ENCODE data around the gene NRAP. TPM values are rescaled to one million over a fixed set of nuclear protein-coding genes. Genes with fewer than 3 reads are reported as not detected.

Gene NRAP
- polyA plus RNA-seq, 1 donor (not counting 4 experiments of a cell fraction or from before 2014, with no cell fraction given): not detected

DNA sequence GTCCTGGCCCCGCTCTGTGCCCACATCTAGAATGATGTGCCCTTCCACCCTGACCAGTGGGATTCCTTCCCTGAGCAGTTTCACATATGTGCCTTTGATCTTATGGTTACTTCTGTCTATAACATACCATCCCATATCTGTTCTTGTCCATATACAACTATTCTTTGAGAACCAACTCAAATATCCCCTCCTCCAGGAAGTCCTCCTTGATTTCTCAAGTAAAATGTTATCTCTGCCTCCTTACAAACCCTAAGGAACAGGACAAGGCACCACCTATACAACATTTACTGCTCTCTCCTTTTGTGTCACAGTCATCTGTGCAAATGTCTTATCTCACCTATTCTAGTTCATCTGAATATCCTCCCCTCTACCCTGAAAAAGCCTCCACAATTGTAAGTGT, 82.7 kb downstream of the NRAP start:
- Histone ChIP-seq H3K9me3 (ENCODE audit: control insufficient read depth, low read depth, low read length) (no peaks in the 10 kb centered on the region), H3K9me1 (ENCODE audit: control insufficient read depth, extremely low read depth, insufficient read depth, low read length) (no peaks in the 10 kb centered on the region), H3K4me2 (ENCODE audit: control insufficient read depth, extremely low read depth, insufficient read depth, low read depth, low read length) (no peak overlapping the region), H3K27ac (ENCODE audit: control insufficient read depth, insufficient read depth, low read length) (no peak overlapping the region), H3K79me2 (ENCODE audit: control insufficient read depth, insufficient read depth, low read length) (no peaks in the 10 kb centered on the region), H3K4me1 (ENCODE audit: control insufficient read depth, extremely low read depth, insufficient read depth, low read length) (no peaks in the 10 kb centered on the region), H2AFZ (ENCODE audit: control insufficient read depth, low read length) (no peak overlapping the region), H3K27me3 (ENCODE audit: control insufficient read depth, extremely low read depth, insufficient read depth, low read length) (no peaks in the 10 kb centered on the region), H4K20me1 (ENCODE audit: control insufficient read depth, extremely low read depth, insufficient read depth, low read length) (no peaks in the 10 kb centered on the region), H3K9ac (ENCODE audit: control insufficient read depth, extremely low read depth, insufficient read depth, low read length) (no peak overlapping the region), H3K4me3 (ENCODE audit: control insufficient read depth in 2 of 3, extremely low read depth in 1 of 3, insufficient read depth in 2 of 3, low read depth in 1 of 3, low read length in 3 of 3) (no peak overlapping the region), H3K36me3 (ENCODE audit: control insufficient read depth in 2 of 2, extremely low read depth in 1 of 2, insufficient read depth in 2 of 2, low read length in 2 of 2) (no peaks in the 10 kb centered on the region)
- TF ChIP-seq EZH2 (IDR thresholded peaks at IDR 0.05; ENCODE audit: low read length) (no peak), CTCF (optimal IDR thresholded peaks at IDR 0.05 in 1 of 3, IDR thresholded peaks at IDR 0.05 in 1 of 3, conservative IDR thresholded peaks at IDR 0.05 in 1 of 3; ENCODE audit: extremely low read depth in 1 of 3, insufficient read depth in 2 of 3, low read length in 3 of 3) (no peak)
- FAIRE-seq: no peak
- no peak for DNase-seq (ENCODE audit: low read depth, low spot score)
- dilution Hi-C loops (cut with MboI; ENCODE audit: extremely low pct_ligation_motif_present, low sequenced_read_pairs): no loop called here

DNA sequence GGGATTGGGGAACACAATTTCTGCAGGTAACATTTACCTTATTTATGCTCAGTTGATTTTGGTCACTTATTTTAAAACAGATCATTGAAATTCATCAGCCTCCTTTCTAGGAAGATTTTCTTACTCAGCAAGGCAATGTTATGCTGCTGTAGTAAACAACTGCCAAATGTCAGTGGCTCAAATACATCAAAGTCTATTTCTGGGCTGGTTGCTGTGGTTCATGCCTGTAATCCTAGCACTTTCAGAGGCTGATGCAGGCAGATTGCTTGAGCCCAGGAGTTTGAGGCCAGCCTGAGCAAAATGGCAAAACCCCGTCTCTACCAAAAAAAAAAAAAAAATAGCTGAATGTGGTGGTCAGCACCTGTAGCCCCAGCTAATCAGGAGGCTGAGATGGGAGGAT, 85.1 kb downstream of the NRAP start:
- no peak overlapping the region for H3K27ac ChIP-seq (ENCODE audit: control insufficient read depth, insufficient read depth, low read length)
- no peak overlapping the region for H3K9ac ChIP-seq (ENCODE audit: control insufficient read depth, extremely low read depth, insufficient read depth, low read length)
- no peak overlapping the region for H3K4me3 ChIP-seq (ENCODE audit: control insufficient read depth in 2 of 3, extremely low read depth in 1 of 3, insufficient read depth in 2 of 3, low read depth in 1 of 3, low read length in 3 of 3)
- TF ChIP-seq EZH2 (IDR thresholded peaks at IDR 0.05; ENCODE audit: low read length): no peak
- TF ChIP-seq CTCF (optimal IDR thresholded peaks at IDR 0.05 in 1 of 3, IDR thresholded peaks at IDR 0.05 in 1 of 3, conservative IDR thresholded peaks at IDR 0.05 in 1 of 3; ENCODE audit: extremely low read depth in 1 of 3, insufficient read depth in 2 of 3, low read length in 3 of 3): no peak
- no peaks in the 10 kb centered on the region for H3K9me1 ChIP-seq (ENCODE audit: control insufficient read depth, extremely low read depth, insufficient read depth, low read length)
- no peak overlapping the region for H2AFZ ChIP-seq (ENCODE audit: control insufficient read depth, low read length)
- no peaks in the 10 kb centered on the region for H3K4me1 ChIP-seq (ENCODE audit: control insufficient read depth, extremely low read depth, insufficient read depth, low read length)
- no peaks in the 10 kb centered on the region for H4K20me1 ChIP-seq (ENCODE audit: control insufficient read depth, extremely low read depth, insufficient read depth, low read length)
- H3K36me3 ChIP-seq (ENCODE audit: control insufficient read depth in 2 of 2, extremely low read depth in 1 of 2, insufficient read depth in 2 of 2, low read length in 2 of 2): no peaks in the 10 kb centered on the region
- FAIRE-seq: no peak
- no peak overlapping the region for H3K4me2 ChIP-seq (ENCODE audit: control insufficient read depth, extremely low read depth, insufficient read depth, low read depth, low read length)
- no peaks in the 10 kb centered on the region for H3K79me2 ChIP-seq (ENCODE audit: control insufficient read depth, insufficient read depth, low read length)
- dilution Hi-C loops (cut with MboI; ENCODE audit: extremely low pct_ligation_motif_present, low sequenced_read_pairs): no loop called here
- H3K27me3 ChIP-seq (ENCODE audit: control insufficient read depth, extremely low read depth, insufficient read depth, low read length): no peaks in the 10 kb centered on the region
- no peaks in the 10 kb centered on the region for H3K9me3 ChIP-seq (ENCODE audit: control insufficient read depth, low read depth, low read length)
- DNase-seq (ENCODE audit: low read depth, low spot score): no peak
